ENCODE measurements around the gene SERINC5. TPM values are rescaled to one million over a fixed set of nuclear protein-coding genes. Genes with fewer than 3 reads are reported as not detected.

The SERINC5 gene
- total and polyA plus RNA-seq, 2 of the 4 experiments (the other 2 are of a cell fraction), result 5.0 to 8.1 TPM

- no TSS peak for BruUV-seq (replicated peaks)
- Histone ChIP-seq H3K4me2 (ENCODE audit: low read depth, low read length) (no peak overlapping the region), H3K9me1 (ENCODE audit: insufficient read depth, low read length) (no peaks in the 10 kb centered on the region), H3K56ac (ENCODE audit: extremely low read depth, insufficient read depth, low read length) (no peak overlapping the region), H3K4me3 (ENCODE audit: insufficient read depth, low read depth, low read length) (no peak overlapping the region), H2AK9ac (replicated peaks; ENCODE audit: low read depth, low read length, poor library complexity) (no peak overlapping the region), H3K4ac (ENCODE audit: low read depth, low read length) (no peak overlapping the region), H3K23ac (ENCODE audit: low read depth, low read length) (no peak overlapping the region), H3K79me1 (ENCODE audit: low read depth in 1 of 2, low read length in 2 of 2) (no peaks in the 10 kb centered on the region), H2BK20ac (ENCODE audit: low read depth, low read length) (no peak overlapping the region), H2AFZ (replicated peaks; ENCODE audit: low read length, poor library complexity) (no peak overlapping the region), H3K27ac (ENCODE audit: insufficient read depth, low read length) (no peak overlapping the region), H3K18ac (ENCODE audit: low read depth, low read length) (no peak overlapping the region), H2AK5ac (ENCODE audit: low read depth, low read length) (no peak overlapping the region), H4K20me1 (ENCODE audit: insufficient read depth, low read length) (no peaks in the 10 kb centered on the region), H3K4me1 (ENCODE audit: control insufficient read depth, insufficient read depth, low read length) (no peaks in the 10 kb centered on the region; the same call in 1 of the 2 replicates), H3K27me3 (ENCODE audit: control insufficient read depth, insufficient read depth, low read length) (no peaks in the 10 kb centered on the region; the same call in 1 of the 2 replicates), H3K9ac (ENCODE audit: low read depth, low read length) (no peak overlapping the region), H3K9me3 (ENCODE audit: control insufficient read depth, insufficient read depth, low read length) (no peaks in the 10 kb centered on the region), H3K36me3 (ENCODE audit: control insufficient read depth, insufficient read depth, low read length) (no peaks in the 10 kb centered on the region), H2BK15ac (ENCODE audit: low read depth, low read length) (no peak overlapping the region), H2BK120ac (ENCODE audit: low read depth, low read length) (no peak overlapping the region), H4K8ac (ENCODE audit: low read depth in 2 of 2, low read length in 2 of 2) (no peak overlapping the region), H4K91ac (ENCODE audit: insufficient read depth, low read depth, low read length) (no peak overlapping the region), H3K14ac (replicated peaks; ENCODE audit: low read depth, low read length) (no peak overlapping the region), H2BK5ac (ENCODE audit: low read depth, low read length, poor library complexity, severe bottlenecking) (no peak overlapping the region), H4K5ac (ENCODE audit: low read depth, low read length) (no peak overlapping the region)
- ChIA-PET POLR2A (ENCODE audit: unreplicated experiment) (no interaction called here), CTCF (interaction anchor here (0.7 kb wide), 2 partner anchors 212 to 223 kb away, joined by 3 to 4 read pairs; no protein-coding TSS in a partner anchor)
- WGBS, 2 experiments (ENCODE audit: extremely low coverage in 2 of 2, insufficient read length in 1 of 2), result no CpG with 5 or more reads among the region's 8 CpGs
- TF ChIP-seq MXI1 (IDR thresholded peaks at IDR 0.05; ENCODE audit: borderline replicate concordance, low read depth, low read length) (no peak), POLR2A (IDR thresholded peaks at IDR 0.05; ENCODE audit: low read depth, low read length) (no peak), RAD21 (IDR thresholded peaks at IDR 0.05; ENCODE audit: low read length) (no peak), MAFK (IDR thresholded peaks at IDR 0.05; ENCODE audit: low read depth, low read length) (no peak), RCOR1 (IDR thresholded peaks at IDR 0.05; ENCODE audit: insufficient replicate concordance, low read length) (no peak), ELK1 (IDR thresholded peaks at IDR 0.05; ENCODE audit: borderline replicate concordance, low read depth, low read length) (no peak), USF2 (IDR thresholded peaks at IDR 0.05; ENCODE audit: low read depth, low read length) (no peak), CHD1 (IDR thresholded peaks at IDR 0.05; ENCODE audit: low read depth, low read length) (no peak), MAZ (IDR thresholded peaks at IDR 0.05; ENCODE audit: borderline replicate concordance, low read depth, low read length) (no peak), FOS (IDR thresholded peaks at IDR 0.05; ENCODE audit: low read depth, low read length) (no peak), RFX5 (IDR thresholded peaks at IDR 0.05; ENCODE audit: low read depth, low read length) (no peak), CEBPB (IDR thresholded peaks at IDR 0.05; ENCODE audit: low read depth, low read length) (no peak), BHLHE40 (IDR thresholded peaks at IDR 0.05; ENCODE audit: low read depth, low read length) (no peak), NFE2L2 (IDR thresholded peaks at IDR 0.05; ENCODE audit: low read depth, low read length) (no peak)
- in situ Hi-C loops (cut with MboI; ENCODE audit: low sequenced_read_pairs), result loop anchor here (10.0 kb wide), 1 partner anchor 581 kb away; no protein-coding TSS in a partner anchor
- intact Hi-C loops (cut with micrococcal nuclease), result loop anchor here (5.0 kb wide), 3 partner anchors 164 to 579 kb away; partner anchors contain the start of genes SERINC5 and ZFYVE16
- dilution Hi-C loops (cut with HindIII; ENCODE audit: low sequenced_read_pairs, unreplicated experiment), result no loop called here
- no peak for ATAC-seq (ENCODE audit: low read depth)
- no peak for DNase-seq
Observed at GRCh38 chr5:80093796-80094195, 162.1 kb downstream of the SERINC5 start.
